HG02943 (cell line): Measurements from ENCODE around the gene ERCC4.

Experiments
- ATAC-seq: cut with Tn5 transposase; IDR thresholded peaks from one replicate; pipeline ENCODE4 v1.9.1; 2021; ENCODE audit warnings: mild to moderate bottlenecking, low read depth, moderate library complexity; ENCODE audit not compliant: unreplicated experiment

ERCC4 gene

DNA sequence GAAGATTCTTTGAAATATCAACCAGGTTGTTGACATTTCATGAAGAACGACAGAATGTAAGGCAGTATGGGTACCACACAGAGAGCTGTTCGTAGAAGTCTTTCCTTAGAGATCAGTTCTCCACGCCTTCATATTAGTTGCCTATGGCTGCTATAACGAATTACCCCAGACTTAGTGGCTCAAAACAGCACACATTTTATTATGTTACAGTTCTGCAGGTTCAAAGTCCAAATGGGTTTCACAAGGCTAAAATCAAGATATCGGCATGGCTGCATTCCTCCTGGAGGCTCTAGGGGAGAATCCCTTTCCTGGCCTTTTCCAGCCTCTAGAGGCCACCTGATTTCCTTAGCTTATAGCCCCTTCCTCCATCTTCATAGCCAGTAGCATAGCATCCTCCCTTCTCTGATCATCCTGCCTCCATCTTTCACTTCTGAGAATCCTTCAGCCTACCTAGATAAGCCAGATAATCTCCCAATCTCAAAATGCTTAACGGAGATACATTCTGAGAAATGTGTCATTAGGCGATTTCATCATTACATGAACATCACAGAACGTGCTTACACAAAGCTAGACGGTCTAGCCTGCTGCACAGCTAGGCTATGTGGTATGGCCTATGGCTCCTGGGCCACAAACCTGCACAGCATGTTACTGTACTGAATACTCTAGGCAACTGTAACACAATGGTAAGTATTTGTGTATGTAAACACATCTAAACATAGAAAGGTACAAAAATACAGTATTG lies 26.0 kb downstream of the ERCC4 start:
- ATAC-seq = no peak

DNA sequence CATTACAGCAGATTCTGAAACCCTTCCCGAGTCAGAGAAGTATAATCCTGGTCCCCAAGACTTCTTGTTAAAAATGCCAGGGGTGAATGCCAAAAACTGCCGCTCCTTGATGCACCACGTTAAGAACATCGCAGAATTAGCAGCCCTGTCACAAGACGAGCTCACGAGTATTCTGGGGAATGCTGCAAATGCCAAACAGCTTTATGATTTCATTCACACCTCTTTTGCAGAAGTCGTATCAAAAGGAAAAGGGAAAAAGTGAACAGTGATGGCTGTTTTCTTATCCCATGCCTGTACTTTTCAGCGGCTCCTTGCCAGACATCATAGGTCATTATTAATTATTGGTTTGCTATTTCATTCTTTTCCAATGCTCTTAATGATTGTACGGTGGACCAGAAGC lies 28.1 kb downstream of the ERCC4 start:
- ATAC-seq = no peak

DNA sequence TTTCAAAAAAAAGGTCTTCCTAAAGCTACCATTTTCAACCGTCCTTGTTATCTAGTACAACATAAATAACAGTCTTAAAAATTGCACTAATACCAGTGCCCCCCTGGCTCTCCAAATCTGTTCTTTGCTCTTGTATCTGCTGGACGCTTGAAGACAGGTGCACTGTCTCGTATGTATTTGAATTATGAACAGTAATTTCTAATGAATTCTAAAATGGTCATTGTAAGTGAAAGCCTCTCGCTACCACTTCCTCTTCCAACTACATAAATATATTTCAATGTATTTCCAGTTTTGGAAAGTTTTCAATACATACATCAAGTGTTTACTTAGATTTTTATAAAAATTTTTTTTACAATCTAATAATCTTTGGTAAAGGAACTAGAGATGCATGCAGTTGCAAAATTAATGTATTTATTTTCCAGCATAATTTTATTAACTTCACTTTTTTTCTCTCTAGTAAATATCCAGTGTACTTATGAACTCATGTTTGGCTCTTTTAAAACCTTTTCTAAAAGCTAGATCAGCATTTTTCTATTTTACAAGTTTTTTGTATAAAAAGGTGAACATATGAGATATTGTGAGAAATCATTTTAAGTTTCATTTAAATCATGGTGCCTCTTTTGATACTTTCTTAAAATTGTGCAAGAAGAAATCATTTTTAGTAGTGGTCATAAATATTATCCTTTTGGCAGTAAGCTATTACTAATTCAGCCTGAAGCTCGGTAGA lies 31.0 kb downstream of the ERCC4 start:
- ATAC-seq = no peak

DNA sequence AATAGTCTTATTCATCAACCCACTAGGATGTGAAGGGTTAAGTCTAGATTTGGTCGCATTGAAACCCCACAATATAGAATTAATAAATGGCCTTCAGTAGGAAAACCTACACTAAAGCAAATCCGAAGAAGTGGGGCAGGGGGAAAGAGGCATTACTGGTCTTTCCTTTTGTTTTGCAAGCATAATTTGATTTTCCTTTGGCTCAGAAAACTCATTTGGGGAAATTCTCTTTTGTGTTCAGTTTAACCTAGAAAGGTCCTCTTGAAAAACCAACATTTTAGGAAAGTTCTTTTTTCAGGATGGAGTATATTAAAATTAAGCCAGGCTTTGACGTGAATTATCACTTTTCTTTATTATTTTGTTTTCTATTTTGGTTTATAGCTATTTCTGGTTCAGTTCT lies 31.7 kb downstream of the ERCC4 start:
- ATAC-seq = no peak

DNA sequence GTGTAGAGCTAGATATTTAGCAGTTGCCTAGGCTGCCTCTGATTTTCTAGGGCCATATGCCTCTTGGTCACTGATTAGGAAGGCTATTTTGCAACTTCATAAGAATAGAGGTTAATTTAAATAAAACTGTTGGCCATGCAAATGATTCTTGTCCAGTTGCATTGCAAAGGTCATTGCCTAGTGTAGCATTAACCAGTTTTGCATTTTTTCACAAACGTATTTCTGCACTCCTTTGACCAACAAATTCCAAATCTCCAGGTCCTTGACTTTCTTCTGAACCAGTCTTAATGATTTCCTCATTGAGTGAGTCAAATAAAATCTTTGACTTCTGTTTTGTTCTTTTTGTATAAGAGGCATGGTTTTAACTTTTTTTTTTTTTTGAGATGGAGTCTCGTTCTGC lies 33.5 kb downstream of the ERCC4 start:
- no peak for ATAC-seq

DNA sequence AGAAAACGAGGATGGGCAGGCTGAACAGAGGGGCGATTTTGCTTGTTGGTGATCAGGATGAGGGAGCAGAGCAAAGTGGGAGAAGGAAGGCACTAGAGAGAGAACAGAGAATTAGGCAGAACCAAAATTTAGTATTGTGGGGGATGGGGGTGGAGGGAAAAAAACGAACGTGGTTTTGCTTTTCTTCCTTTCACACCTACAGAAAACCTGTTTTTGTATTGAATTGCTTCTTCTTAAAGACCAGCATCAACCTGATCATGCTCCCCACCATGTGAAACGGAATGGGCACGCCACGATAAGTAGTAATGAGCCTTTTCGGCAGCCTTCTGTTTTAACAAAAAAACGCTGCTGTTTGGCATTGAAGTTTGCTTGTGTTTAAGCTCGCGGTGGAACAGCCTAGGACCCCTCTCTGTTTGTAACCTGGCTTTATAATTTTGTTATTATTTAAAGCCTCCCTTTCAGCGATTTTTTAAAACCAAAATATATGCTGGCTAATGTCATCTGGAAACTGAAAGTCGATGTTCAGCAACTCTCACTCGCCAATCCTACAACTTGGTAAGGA lies 36.8 kb downstream of the ERCC4 start:
- ATAC-seq = no peak

DNA sequence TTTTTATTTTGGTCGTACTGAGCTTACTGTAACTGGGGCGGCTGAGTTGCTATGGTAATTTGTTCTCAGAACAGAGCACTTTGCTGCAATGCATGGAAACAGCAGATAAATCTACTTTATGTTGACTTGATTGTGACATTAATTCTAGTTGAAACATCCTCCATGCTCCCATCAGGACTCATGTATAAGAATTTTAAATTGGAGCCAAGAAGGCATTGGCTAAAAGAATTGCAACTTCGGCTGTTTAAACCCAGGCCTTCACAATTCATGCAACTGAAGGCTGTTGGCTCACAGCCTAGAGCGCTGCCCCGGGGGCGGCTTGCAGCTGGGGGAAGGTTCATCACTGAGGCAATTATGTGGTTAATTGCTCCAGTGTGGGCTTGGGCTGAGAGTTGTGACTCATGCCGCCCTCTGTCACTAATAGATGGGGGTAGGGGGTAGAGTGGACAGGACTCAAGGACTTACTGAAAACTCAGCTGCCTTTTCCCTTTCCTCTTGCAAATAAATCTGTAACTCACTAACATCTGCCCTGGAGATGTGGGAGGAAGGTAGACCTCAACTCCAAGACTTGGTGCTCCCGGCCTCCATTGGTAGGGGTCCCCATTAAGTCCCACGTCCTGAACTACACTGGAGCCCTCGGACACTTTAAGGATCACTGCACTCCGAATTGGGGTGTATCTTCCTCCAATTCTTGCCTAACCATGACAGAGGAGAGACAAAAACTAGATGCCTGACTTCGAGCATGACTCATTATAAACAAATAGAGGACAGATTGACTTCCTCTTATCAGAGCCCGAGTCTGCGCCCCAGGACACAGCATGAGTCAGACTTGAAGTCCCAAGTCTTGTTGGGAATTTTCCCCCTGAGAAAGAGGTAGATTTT lies 37.5 kb downstream of the ERCC4 start:
- peak; percentile 52 for ATAC-seq

DNA sequence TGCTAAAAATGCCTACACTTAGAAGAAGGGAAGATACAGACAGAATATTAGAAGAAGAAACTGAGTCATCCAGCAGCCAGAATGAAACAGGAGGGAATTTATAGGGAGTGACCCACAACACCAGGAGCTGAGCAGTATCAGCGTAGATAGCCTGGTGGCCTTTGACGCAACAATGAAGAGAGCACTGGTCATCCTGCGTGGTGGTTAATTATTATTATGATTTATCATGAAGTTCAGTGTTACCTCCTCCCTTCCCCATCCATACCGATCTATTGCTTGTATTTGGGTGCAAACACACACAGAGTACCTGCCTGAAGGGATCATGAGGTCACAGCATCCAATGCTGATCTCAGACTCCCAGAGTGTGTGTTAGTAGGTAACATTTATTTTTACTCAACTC lies 38.5 kb downstream of the ERCC4 start:
- no peak for ATAC-seq

DNA sequence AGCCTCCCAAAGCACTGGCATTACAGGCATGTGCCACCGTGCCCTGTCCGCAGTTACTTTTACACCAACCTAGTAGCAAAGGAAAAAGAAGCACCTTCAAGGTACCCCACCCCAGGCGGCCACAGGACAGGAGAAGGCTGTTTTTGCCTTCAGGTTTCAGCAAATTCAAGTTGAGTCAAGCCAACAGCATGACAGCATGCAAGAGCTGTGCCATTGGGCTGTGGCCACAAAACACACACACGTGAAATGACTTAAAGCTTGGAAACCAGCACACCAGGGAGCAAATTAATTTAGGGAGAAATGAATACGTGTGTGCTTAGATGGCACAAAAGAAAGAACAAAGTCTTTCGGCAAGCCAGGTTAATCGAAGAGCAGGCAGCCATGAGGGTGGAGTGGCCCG lies 39.7 kb downstream of the ERCC4 start:
- ATAC-seq = no peak

DNA sequence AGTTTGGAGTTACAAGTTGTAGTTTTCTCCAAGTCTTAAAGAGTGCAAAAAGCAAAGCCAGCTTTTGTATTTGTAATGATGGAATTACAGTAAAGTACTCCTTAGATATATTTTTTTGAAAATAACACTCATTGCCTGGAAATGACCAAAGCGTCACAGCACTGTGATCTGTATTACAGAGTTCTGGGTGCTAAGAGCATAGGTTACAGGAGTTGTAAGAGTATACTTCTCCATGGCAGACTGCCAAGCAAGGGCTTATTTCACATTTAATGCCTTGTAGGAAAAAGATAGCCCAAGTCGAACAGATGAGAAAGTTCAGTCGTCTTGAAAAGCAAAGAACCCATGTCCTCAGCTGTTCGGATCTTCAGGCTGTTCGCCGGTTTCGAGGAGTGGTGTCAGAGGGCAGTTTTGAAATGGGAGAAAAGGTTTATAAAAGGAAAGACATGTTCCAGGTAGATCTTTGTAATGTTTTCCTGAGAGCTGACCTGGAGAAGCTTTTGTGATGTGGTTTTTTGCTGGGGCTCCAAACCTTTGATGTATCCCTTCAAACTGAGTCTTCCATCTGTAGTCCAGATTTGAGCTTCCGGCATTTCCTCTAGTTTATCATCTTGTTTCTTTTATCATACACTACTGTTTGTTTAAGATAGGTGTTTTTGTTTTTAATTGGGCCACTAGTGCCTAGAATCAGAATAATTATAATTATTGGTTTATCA lies 41.3 kb downstream of the ERCC4 start:
- no peak for ATAC-seq

DNA sequence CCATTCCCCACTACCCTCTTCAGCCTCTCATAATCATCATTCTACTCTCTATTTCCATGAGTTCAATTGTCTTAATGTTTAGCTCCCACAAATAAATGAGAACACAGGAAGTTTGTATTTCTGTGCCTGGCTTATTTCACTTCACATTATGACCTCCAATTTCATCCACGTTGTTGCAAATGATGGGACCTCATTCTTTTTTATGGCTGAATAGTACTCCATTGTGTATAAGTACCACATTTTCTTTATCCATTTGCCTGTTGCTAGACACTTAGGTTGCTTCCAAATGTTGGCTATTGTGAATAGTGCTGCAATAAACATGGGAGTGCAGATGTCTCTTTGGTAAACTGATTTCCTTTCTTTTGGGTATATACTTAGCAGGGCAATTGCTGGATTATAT lies 42.3 kb downstream of the ERCC4 start:
- ATAC-seq = no peak

DNA sequence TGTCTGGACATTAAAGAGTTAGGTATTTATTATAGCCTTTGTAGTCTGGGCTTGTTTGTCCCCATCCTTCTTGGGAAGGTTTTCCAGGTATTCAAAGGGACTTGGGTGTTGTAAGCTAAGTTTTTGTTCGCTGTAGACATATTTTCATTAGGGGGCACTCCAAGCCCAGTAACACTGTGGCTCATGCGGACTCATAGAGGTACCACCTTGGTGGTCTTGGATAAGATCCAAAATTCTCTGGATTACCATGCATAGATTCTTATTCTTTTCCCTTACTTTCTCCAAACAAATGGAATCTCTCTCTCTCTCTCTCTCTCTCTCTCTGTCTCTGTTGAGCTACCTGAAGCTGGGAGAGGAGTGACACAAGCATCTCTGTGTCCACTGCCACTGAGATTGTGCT lies 48.9 kb downstream of the ERCC4 start:
- no peak for ATAC-seq

DNA sequence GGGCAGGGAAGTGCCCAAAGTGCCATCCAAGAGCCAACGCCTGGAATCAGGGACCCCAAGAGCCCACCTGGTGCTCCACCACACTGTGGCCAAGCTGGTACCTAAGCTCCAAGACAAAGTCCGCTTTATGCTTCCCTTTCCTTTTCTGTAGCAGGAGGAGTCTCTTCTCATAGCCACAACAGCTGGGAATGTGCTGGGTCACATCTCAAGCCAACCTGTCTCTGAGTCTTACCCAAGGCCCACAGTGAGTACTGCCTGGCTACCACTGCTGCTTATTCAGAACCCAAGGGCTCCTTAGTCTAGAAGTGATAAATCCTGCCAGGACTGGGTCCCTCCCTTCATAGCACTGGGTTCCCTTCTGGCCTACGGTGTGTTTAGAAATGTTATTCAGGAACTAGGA lies 49.8 kb downstream of the ERCC4 start:
- ATAC-seq = no peak

DNA sequence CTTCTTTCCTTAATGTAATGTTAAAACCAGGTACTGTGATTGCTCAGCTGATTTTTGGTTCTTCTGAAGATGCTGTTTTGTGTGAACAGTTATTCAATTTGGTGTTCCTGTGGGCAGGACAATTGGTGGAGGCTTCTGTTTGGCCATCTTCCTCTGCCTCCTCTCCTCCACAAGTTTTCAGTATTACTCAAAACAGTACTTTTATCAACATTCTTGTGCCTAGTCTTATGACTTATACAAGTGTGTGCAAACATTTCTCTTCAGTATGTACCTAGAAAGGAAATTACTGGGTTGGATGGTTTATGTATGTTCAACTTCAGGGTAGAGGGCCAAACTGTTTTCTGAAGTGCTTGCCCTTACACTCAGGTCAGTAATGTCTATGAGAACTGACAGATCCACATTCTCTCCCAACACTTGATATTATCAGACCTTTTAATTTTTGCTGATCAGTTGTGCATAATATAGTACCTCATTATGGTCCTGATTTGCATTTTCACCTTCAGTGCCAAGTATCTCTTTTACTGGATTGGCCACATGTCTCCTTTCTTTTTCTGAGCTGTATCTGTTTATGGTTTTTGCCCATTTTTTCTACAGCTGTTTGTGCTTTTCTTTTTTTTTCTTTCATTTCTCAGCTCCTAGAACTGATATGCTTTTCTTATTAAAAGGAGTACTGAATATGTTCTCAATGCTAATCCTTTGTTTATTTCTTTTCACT lies 50.9 kb downstream of the ERCC4 start:
- ATAC-seq = no peak

DNA sequence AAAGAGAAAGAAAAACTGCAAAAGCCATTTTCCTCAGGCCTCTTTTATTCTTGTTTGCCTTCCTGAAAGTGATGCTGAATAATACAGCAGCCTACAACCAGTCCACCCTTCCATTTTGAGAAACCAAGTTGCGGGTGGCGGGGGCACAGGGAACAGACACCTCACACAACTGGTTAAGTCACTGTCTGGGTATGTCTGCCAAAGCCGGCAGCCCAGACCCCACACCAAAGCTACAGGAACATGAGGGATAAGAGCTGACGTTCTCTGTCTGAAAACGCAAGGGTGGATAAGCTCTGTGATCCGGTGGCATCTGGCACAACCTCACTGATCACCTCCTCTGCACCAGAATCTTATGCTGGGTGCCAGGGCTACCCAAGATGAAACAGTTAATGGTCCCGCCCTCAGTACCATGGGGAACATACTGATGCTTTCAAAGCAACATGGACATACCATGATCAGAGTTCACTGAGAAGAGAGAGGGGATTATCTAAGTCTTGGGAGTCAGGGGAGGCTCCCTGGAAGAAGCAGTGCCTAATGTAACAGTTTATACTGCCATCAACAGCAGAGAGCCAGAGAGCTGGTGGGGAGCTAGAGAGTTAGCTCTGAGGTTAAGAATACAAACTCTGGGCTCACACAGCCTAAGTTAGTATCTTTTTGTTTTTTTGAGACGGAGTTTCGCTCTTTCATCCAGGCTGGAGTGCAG lies 53.5 kb downstream of the ERCC4 start:
- no peak for ATAC-seq

DNA sequence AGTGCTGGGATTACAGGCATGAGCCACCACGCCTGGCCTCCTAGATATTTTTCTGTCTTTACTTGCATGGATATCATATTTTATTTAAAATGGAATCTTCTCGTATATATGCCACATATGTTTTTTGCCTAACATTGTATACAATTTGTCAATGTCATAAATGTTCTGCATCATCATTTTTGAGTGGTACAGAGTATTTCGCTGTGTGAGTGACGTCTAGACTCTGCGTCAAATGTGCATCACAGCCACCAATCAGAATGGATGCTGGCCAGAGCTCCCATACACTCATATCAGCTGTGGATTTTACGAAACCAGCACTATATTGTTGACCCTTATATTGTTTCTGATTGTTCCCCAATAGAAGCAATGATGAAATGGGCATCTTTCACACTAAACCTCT lies 57.2 kb downstream of the ERCC4 start:
- ATAC-seq = no peak

DNA sequence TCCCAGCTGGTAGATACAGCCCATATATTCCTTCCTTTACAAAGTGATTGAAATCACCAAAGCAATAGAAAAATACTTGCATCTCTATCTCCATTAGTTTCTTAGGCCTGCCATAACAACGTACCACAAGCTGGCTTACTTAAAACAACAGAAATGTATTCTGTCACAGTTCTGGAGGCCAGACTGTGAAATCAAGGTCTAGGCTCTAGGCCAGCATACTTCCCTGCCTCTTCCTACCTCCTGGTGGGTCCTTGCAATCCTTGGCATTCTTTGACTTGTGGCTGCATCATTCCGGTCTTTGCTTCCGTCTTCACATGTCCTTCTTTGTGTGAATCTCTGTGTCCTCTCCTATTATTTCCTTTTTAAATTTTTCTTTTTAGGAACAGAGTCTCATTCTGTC lies 62.5 kb downstream of the ERCC4 start:
- ATAC-seq = no peak

DNA sequence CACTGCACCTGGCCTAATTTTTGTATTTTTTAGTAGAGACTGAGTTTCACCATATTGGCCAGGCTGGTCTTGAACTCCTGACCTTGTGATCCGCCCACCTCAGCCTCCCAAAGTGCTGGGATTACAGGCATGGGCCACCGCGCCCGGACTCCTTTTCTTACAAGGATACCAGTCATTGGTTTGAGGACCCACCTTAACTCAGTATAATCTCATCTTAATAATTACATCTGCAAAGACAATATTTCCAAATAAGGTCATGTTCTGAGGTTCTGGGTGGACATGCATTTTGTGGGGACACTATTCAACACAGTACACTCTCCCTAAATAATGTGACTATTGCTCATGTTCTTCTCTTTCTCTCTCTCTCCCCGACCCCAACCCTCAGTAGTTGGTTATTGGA lies 63.7 kb downstream of the ERCC4 start:
- no peak for ATAC-seq

DNA sequence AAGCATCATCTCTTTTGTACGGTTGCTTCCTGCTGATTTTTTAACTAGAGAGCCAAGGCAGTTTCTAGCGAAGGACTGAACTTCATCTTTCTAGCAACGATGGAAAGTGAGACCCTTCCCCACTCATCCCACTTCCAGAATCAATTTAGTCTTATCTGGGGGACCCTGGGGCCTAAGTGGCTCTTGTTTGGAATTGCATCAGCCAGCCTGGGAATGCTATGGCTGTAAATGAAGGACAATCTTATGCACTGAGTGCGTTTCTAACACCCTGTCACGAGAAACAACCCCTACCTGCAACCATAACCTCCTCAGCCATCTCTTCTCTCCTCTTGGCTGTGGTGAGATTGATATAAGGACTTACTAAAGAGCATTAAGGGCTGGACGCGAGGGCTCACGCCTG lies 64.8 kb downstream of the ERCC4 start:
- ATAC-seq = no peak
